Neural cell (in vitro differentiated cells): ENCODE results near the gene TCF25.

Source experiments
- CTCF ChIP-seq: fragments of 450-650 bp; IDR thresholded peaks from 2 replicates; pipeline ENCODE4 v1.5.1; 2014; ENCODE audit warnings: antibody characterized with exemption, mild to moderate bottlenecking, moderate library complexity; ENCODE audit not compliant: poor library complexity, severe bottlenecking
- EP300 ChIP-seq: fragments of 450-650 bp; conservative IDR thresholded peaks from 2 replicates; pipeline ENCODE4 v1.6.1; 2014; ENCODE audit warnings: antibody characterized with exemption, mild to moderate bottlenecking, moderate library complexity; ENCODE audit not compliant: poor library complexity, severe bottlenecking
- EZH2 ChIP-seq: fragments of 200-600, 300-800 bp; shearing (Covaris generic), sonication (generic); IDR thresholded peaks from 2 replicates; pipeline ENCODE4 v1.6.1; 2014; ENCODE audit warnings: antibody characterized with exemption, low read length, borderline replicate concordance, mild to moderate bottlenecking; ENCODE audit not compliant: insufficient read depth, poor library complexity, severe bottlenecking
- POLR2AphosphoS5 ChIP-seq: IDR thresholded peaks from 2 replicates; pipeline ENCODE4 v1.6.1; 2012
- REST ChIP-seq: IDR thresholded peaks from 2 replicates; pipeline ENCODE4 v1.6.1; 2012; ENCODE audit warnings: borderline replicate concordance
- SMC3 ChIP-seq: fragments of 450-650 bp; conservative IDR thresholded peaks from 2 replicates; pipeline ENCODE4 v1.6.1; 2014; ENCODE audit warnings: antibody characterized with exemption, mild to moderate bottlenecking, moderate library complexity; ENCODE audit not compliant: poor library complexity
- TAF1 ChIP-seq: IDR thresholded peaks from 2 replicates; pipeline ENCODE4 v1.6.1; 2012; ENCODE audit warnings: low read depth

GRCh38 chr16:89883346-89884040 lies 10.1 kb downstream of the TCF25 start:
- TF ChIP-seq EP300, result no peak
- no peak for TF ChIP-seq REST
- TF ChIP-seq CTCF, result no peak
- no peak for TF ChIP-seq SMC3
- no peak for TF ChIP-seq EZH2
- no peak for TF ChIP-seq TAF1
- TF ChIP-seq POLR2AphosphoS5, result no peak
